GM19467 (cell line): ENCODE data around the gene ENTREP3.
"Not testable (repeated sequence)": the region's sequence is repeated elsewhere in the genome, so short reads cannot be mapped to it uniquely, and the experiment has no call there.

Experiments used
- ATAC-seq: cut with Tn5 transposase; IDR thresholded peaks from one replicate; pipeline ENCODE4 v1.9.1; 2021; ENCODE audit warnings: mild to moderate bottlenecking, moderate library complexity; ENCODE audit not compliant: unreplicated experiment

The ENTREP3 gene

GRCh38 chr1:155255243-155256007 lies at the start of gene ENTREP3:
Gene ENTREP3 (minus strand): TSS chr1:155255483. CDS start chr1:155254877, 606 bp downstream.
- ATAC-seq, result peak; percentile 45

GRCh38 chr1:155304558-155305063 lies 49.3 kb upstream of the ENTREP3 start:
- ATAC-seq, result no peak

- ATAC-seq, result no peak
These were observed 46.1 kb upstream of the ENTREP3 start, which contains the start of gene PKLR for GRCh38 chr1:155301342-155301841. Gene PKLR (minus strand): TSS chr1:155301438. CDS start chr1:155301395, 43 bp downstream.

GRCh38 chr1:155300553-155301329 lies 45.5 kb upstream of the ENTREP3 start:
- ATAC-seq, result no peak

- no peak for ATAC-seq
These were observed 44.7 kb upstream of the ENTREP3 start for GRCh38 chr1:155300024-155300423.

GRCh38 chr1:155297384-155297783 lies 42.1 kb upstream of the ENTREP3 start:
- ATAC-seq, result no peak

GRCh38 chr1:155296661-155297060 lies 41.4 kb upstream of the ENTREP3 start:
- ATAC-seq, result no peak

GRCh38 chr1:155295942-155296267 lies 40.6 kb upstream of the ENTREP3 start:
- ATAC-seq, result no peak

- no peak for ATAC-seq
These were observed 40.1 kb upstream of the ENTREP3 start for GRCh38 chr1:155295183-155295941.

- ATAC-seq, result no peak
These were observed 39.4 kb upstream of the ENTREP3 start for GRCh38 chr1:155294520-155295182.

GRCh38 chr1:155293086-155293749 lies 37.9 kb upstream of the ENTREP3 start:
- ATAC-seq, result no peak

- not testable (repeated sequence) for ATAC-seq
These were observed 35.7 kb upstream of the ENTREP3 start for GRCh38 chr1:155291006-155291405.

- ATAC-seq, result no peak
These were observed 32.8 kb upstream of the ENTREP3 start for GRCh38 chr1:155287987-155288543.

GRCh38 chr1:155286544-155286943 lies 31.3 kb upstream of the ENTREP3 start:
- ATAC-seq, result no peak

GRCh38 chr1:155285631-155286044 lies 30.4 kb upstream of the ENTREP3 start:
- ATAC-seq, result no peak

- no peak for ATAC-seq
These were observed 29.8 kb upstream of the ENTREP3 start for GRCh38 chr1:155285063-155285462.

GRCh38 chr1:155284476-155284875 lies 29.2 kb upstream of the ENTREP3 start:
- no peak for ATAC-seq

- no peak for ATAC-seq
These were observed 27.3 kb upstream of the ENTREP3 start for GRCh38 chr1:155282488-155283091.

GRCh38 chr1:155279268-155279667 lies 24.0 kb upstream of the ENTREP3 start:
- ATAC-seq, result no peak
